ENCODE measurements around the gene PDE9A.

Gene PDE9A

GRCh38 chr21:42722153-42722552 is 68.7 kb downstream of the PDE9A start:
- TF ChIP-seq TAF1 (IDR thresholded peaks at IDR 0.05; ENCODE audit: borderline replicate concordance, insufficient read depth, low read length) = no peak
- no peak for TF ChIP-seq FOXP2 (optimal IDR thresholded peaks at IDR 0.05; ENCODE audit: borderline replicate concordance, extremely low read depth, extremely low read length, insufficient read depth)
- TF ChIP-seq REST (IDR thresholded peaks at IDR 0.05; ENCODE audit: insufficient read depth in 1 of 2, low read depth in 2 of 2, low read length in 2 of 2) = no peak
- TF ChIP-seq SIN3A (IDR thresholded peaks at IDR 0.05; ENCODE audit: borderline replicate concordance, insufficient read depth, low read length) = no peak
- no peak for TF ChIP-seq POLR2AphosphoS5 (IDR thresholded peaks at IDR 0.05; ENCODE audit: low read depth, low read length)

GRCh38 chr21:42722808-42723473 is 69.5 kb downstream of the PDE9A start:
- TF ChIP-seq TAF1 (IDR thresholded peaks at IDR 0.05; ENCODE audit: borderline replicate concordance, insufficient read depth, low read length) = no peak
- TF ChIP-seq SIN3A (IDR thresholded peaks at IDR 0.05; ENCODE audit: borderline replicate concordance, insufficient read depth, low read length) = no peak
- TF ChIP-seq POLR2AphosphoS5 (IDR thresholded peaks at IDR 0.05; ENCODE audit: low read depth, low read length) = no peak
- no peak for TF ChIP-seq REST (IDR thresholded peaks at IDR 0.05; ENCODE audit: insufficient read depth in 1 of 2, low read depth in 2 of 2, low read length in 2 of 2)
- no peak for TF ChIP-seq FOXP2 (optimal IDR thresholded peaks at IDR 0.05; ENCODE audit: borderline replicate concordance, extremely low read depth, extremely low read length, insufficient read depth)

- TF ChIP-seq POLR2AphosphoS5 (IDR thresholded peaks at IDR 0.05; ENCODE audit: low read depth, low read length) = no peak
- no peak for TF ChIP-seq TAF1 (IDR thresholded peaks at IDR 0.05; ENCODE audit: borderline replicate concordance, insufficient read depth, low read length)
- no peak for TF ChIP-seq FOXP2 (optimal IDR thresholded peaks at IDR 0.05; ENCODE audit: borderline replicate concordance, extremely low read depth, extremely low read length, insufficient read depth)
- TF ChIP-seq REST (IDR thresholded peaks at IDR 0.05; ENCODE audit: insufficient read depth in 1 of 2, low read depth in 2 of 2, low read length in 2 of 2) = no peak
- no peak for TF ChIP-seq SIN3A (IDR thresholded peaks at IDR 0.05; ENCODE audit: borderline replicate concordance, insufficient read depth, low read length)
These were observed 71.0 kb downstream of the PDE9A start for GRCh38 chr21:42724226-42724920.

- TF ChIP-seq SIN3A (IDR thresholded peaks at IDR 0.05; ENCODE audit: borderline replicate concordance, insufficient read depth, low read length) (no peak), FOXP2 (optimal IDR thresholded peaks at IDR 0.05; ENCODE audit: borderline replicate concordance, extremely low read depth, extremely low read length, insufficient read depth) (no peak), TAF1 (IDR thresholded peaks at IDR 0.05; ENCODE audit: borderline replicate concordance, insufficient read depth, low read length) (no peak), REST (IDR thresholded peaks at IDR 0.05; ENCODE audit: insufficient read depth in 1 of 2, low read depth in 2 of 2, low read length in 2 of 2) (no peak), POLR2AphosphoS5 (IDR thresholded peaks at IDR 0.05; ENCODE audit: low read depth, low read length) (no peak)
These were observed 72.1 kb downstream of the PDE9A start for GRCh38 chr21:42725416-42725930.
